Activated CD8-positive, alpha-beta T cell treated with anti-CD3 and anti-CD28 coated beads for 36 hours (primary cell): ENCODE data around the gene NHS. TPM values are rescaled to one million over a fixed set of nuclear protein-coding genes. Genes with fewer than 3 reads are reported as not detected.

ENCODE experiments used
- ATAC-seq: fragments of 200-7000 bp; cut with Tn5 transposase; one replicate; pipeline ENCODE4 v1.10.0; 2021; ENCODE audit warnings: mild to moderate bottlenecking, moderate library complexity
- CTCF ChIA-PET: fragments of 350-600 bp; sonication (Branson Sonifier 250); formaldehyde crosslinking; loops from one replicate; lab custom pipeline; 2021; ENCODE audit warnings: antibody characterized with exemption; lab: Charles Lee
- POLR2A ChIA-PET: fragments of 350-600 bp; sonication (Branson Sonifier 250); formaldehyde crosslinking; loops from one replicate; lab custom pipeline; 2021; ENCODE audit warnings: antibody characterized with exemption; lab: Charles Lee
- DNase-seq: peaks from one replicate; pipeline ENCODE4 v3.0.0-alpha.2; 2020
- H3K27ac Mint-ChIP-seq: one replicate; pipeline ENCODE4 v1.8.0; 2021; ENCODE audit warnings: mild to moderate bottlenecking, mixed read lengths
- H3K27me3 Mint-ChIP-seq: one replicate; pipeline ENCODE4 v1.8.0; 2021; ENCODE audit warnings: mixed read lengths
- H3K36me3 Mint-ChIP-seq: one replicate; pipeline ENCODE4 v1.8.0; 2021; ENCODE audit warnings: low read depth, mixed read lengths
- H3K4me1 Mint-ChIP-seq: one replicate; pipeline ENCODE4 v1.8.0; 2021; ENCODE audit warnings: low read depth, mixed read lengths
- H3K4me3 Mint-ChIP-seq: one replicate; pipeline ENCODE4 v1.8.0; 2021; ENCODE audit warnings: mild to moderate bottlenecking, moderate library complexity, mixed read lengths
- H3K9me3 Mint-ChIP-seq: one replicate; pipeline ENCODE4 v1.8.0; 2021; ENCODE audit warnings: mixed read lengths
- intact Hi-C: fragments of 100-400 bp; cut with micrococcal nuclease; formaldehyde crosslinking; loops from one replicate; pipeline ENCODE4 v1.10.0; 2022
- total RNA-seq, 2 experiments: library from RNA; stranded (reverse); gene quantifications; one replicate each; pipeline ENCODE4 v1.2.3, GENCODE V29; 2021
- TF ChIP-seq, protein P1 (sequence below): fragments of 200-600 bp; IDR thresholded peaks from one replicate; pipeline ENCODE4 v1.8.0; 2022; ENCODE audit warnings: antibody characterized with exemption, mild to moderate bottlenecking

The NHS gene
- total RNA-seq, 2 experiments from 2014 or later, result 6.9 to 7.3 TPM

DNA sequence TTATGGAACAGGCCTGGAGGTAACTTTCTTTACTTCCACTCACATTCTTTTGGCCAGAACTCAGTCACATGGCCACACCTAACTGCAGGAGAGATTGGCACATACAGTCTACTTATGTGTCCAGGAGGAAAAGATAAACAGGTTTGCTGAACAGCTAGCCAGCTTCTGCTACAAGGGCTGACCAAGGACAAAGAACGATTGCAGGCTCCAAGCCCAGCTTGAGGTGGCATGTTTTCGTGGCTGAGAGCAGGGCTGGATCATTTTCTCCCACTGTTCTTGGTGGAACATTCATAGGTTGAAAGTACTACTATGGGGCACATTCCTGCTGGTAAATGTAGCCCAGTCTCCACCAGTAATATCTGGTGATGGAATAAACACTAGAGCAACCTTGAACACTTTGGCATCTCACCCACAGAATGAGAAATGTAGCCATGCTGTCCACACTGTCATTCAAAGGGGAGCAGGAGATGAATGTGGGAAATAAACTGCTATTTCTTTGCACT, 28.2 kb downstream of the NHS start:
- Mint-ChIP-seq H3K9me3 (no peaks in the 10 kb centered on the region), H3K27ac (no peak overlapping the region), H3K4me1 (no peaks in the 10 kb centered on the region), H3K36me3 (no peaks in the 10 kb centered on the region), H3K27me3 (peaks cover 3% of the 10 kb centered on the region), H3K4me3 (no peak overlapping the region)
- intact Hi-C loops, result no loop called here
- TF ChIP-seq, protein P1, sequence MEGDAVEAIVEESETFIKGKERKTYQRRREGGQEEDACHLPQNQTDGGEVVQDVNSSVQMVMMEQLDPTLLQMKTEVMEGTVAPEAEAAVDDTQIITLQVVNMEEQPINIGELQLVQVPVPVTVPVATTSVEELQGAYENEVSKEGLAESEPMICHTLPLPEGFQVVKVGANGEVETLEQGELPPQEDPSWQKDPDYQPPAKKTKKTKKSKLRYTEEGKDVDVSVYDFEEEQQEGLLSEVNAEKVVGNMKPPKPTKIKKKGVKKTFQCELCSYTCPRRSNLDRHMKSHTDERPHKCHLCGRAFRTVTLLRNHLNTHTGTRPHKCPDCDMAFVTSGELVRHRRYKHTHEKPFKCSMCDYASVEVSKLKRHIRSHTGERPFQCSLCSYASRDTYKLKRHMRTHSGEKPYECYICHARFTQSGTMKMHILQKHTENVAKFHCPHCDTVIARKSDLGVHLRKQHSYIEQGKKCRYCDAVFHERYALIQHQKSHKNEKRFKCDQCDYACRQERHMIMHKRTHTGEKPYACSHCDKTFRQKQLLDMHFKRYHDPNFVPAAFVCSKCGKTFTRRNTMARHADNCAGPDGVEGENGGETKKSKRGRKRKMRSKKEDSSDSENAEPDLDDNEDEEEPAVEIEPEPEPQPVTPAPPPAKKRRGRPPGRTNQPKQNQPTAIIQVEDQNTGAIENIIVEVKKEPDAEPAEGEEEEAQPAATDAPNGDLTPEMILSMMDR, result no peak
- CTCF ChIA-PET, result no interaction called here
- DNase-seq, result no peak
- POLR2A ChIA-PET, result no interaction called here
- no peak for ATAC-seq

DNA sequence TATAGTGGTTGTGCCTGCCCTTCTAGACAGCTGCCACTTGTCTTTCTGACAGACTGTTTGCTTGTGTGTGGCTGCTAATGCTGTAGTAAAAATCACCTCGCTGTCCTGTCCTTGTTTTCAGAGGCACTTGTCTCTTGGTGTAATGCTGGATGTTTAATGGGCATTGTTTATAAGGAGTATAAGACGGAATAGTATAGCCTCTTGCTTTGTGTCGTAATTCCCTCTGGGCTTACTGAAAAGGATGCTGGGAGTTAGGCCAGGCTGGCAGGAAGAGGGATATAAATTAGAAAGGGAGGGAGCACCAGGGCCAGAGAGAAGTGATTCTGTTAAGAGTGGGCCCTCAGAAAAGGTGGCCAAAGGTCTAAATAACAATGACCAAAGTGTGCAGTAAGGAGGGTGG, 29.0 kb downstream of the NHS start:
- ATAC-seq (no peak), DNase-seq (no peak)
- Mint-ChIP-seq H3K4me1 (no peaks in the 10 kb centered on the region), H3K27me3 (peaks cover 3% of the 10 kb centered on the region), H3K27ac (no peak overlapping the region), H3K9me3 (no peaks in the 10 kb centered on the region), H3K4me3 (no peak overlapping the region), H3K36me3 (no peaks in the 10 kb centered on the region)
- intact Hi-C loops, result no loop called here
- ChIA-PET POLR2A (no interaction called here), CTCF (no interaction called here)
- TF ChIP-seq, protein P1, result no peak

DNA sequence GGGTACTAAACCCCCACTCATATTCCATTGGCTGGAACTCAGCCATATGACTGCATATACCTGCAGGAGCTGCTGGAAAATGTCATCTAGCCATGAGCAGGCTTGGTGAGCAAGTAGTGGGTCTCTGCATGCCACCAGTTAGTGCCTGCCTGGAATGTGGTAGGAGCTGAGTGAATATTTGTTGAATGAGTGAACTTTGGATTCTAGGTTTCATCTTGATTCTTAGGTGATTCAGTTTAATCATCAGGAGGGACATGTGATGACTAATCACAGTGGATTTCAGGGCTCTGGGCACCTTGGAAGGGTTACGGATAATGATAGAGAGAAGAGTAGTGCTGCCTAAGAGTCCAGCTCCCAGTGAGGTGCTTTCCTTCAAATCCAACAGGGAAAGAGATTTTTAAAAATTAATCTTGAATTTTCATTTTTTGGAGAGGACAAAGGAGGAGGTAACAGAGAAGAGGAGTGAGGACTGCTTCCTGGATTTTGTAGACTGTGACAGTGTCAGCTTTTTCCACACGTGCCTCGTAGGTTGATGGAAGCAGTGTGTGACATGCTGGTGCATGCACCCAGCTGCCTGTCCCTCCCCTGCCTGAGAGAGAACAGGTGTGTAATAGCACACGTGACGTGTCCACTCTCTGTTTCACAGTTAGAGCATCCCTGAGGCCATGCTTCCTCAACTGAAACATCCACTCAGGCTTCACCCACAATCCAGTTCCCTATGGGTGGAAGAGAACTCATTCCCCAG, 30.4 kb downstream of the NHS start:
- intact Hi-C loops, result no loop called here
- TF ChIP-seq, protein P1, result no peak
- H3K36me3 Mint-ChIP-seq, result no peaks in the 10 kb centered on the region
- DNase-seq (no peak), ATAC-seq (no peak)
- no peaks in the 10 kb centered on the region for H3K4me1 Mint-ChIP-seq
- H3K27me3 Mint-ChIP-seq, result peaks cover 3% of the 10 kb centered on the region
- no peaks in the 10 kb centered on the region for H3K9me3 Mint-ChIP-seq
- H3K27ac Mint-ChIP-seq, result no peak overlapping the region
- POLR2A ChIA-PET, result no interaction called here
- H3K4me3 Mint-ChIP-seq, result no peak overlapping the region
- CTCF ChIA-PET, result no interaction called here

DNA sequence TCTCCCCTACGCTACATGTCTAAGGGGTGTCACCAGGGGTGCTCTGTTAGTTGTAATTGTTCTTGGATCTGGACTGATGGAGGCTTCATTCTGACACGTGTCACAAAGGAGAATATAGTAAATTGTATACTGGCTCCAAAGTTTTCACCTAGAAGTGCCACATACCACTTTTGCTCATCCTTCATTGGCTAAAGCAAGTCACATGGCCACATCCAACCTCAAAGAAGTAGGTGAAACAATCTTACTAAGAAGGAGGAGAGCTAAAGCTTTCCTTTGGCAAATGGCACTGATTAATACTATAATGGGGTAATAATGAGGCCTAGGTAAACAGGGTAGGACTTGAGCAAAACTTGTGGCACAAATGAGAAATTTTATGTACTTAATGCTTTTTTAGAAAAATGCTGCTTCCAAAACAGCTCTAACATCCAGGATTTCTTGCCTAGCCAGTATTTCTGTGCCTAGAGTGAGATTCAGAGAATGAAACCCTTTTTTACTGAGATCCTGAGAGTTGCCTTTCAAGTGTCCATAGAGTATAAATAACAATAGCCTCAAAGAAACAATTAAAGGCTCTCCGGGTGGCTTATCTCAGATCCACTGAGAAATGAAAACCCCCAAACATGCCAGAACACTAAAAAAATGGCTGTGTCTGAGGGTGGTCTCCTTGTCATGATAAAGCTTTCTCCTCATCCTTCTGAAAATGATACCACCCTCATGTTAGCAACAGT, 34.7 kb downstream of the NHS start:
- Mint-ChIP-seq H3K27ac (no peak overlapping the region), H3K4me1 (peaks cover 7% of the 10 kb centered on the region), H3K9me3 (no peaks in the 10 kb centered on the region), H3K27me3 (peaks cover 3% of the 10 kb centered on the region), H3K36me3 (no peaks in the 10 kb centered on the region), H3K4me3 (no peak overlapping the region)
- ChIA-PET CTCF (no interaction called here), POLR2A (no interaction called here)
- TF ChIP-seq, protein P1, result no peak
- DNase-seq (no peak), ATAC-seq (no peak)
- intact Hi-C loops, result no loop called here

DNA sequence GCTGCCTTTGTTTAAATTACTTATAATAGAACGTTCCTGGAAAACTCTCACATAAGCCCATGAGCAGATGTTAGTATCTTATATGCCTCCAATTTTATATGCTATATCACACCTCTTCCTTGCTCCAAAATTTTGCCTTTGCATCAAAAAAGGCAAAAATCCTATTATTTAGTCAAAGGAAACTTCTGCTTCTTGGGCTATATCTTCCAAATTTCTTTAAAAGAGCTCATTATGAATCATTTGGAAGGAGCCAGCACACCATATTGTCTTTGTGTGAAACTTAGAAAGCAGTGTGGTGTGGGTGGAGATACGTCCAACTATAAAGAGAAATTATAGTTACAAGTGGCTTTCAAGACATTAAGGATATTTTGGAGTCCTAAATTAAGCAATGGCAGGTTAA, 35.7 kb downstream of the NHS start:
- DNase-seq, result no peak
- Mint-ChIP-seq H3K27me3 (peaks cover 3% of the 10 kb centered on the region), H3K4me1 (peaks cover 7% of the 10 kb centered on the region), H3K36me3 (no peaks in the 10 kb centered on the region), H3K27ac (no peak overlapping the region), H3K9me3 (no peaks in the 10 kb centered on the region), H3K4me3 (no peak overlapping the region)
- POLR2A ChIA-PET, result no interaction called here
- TF ChIP-seq, protein P1, result no peak
- intact Hi-C loops, result no loop called here
- CTCF ChIA-PET, result no interaction called here
- no peak for ATAC-seq
